ENCODE results near the gene NF2.

DNA sequence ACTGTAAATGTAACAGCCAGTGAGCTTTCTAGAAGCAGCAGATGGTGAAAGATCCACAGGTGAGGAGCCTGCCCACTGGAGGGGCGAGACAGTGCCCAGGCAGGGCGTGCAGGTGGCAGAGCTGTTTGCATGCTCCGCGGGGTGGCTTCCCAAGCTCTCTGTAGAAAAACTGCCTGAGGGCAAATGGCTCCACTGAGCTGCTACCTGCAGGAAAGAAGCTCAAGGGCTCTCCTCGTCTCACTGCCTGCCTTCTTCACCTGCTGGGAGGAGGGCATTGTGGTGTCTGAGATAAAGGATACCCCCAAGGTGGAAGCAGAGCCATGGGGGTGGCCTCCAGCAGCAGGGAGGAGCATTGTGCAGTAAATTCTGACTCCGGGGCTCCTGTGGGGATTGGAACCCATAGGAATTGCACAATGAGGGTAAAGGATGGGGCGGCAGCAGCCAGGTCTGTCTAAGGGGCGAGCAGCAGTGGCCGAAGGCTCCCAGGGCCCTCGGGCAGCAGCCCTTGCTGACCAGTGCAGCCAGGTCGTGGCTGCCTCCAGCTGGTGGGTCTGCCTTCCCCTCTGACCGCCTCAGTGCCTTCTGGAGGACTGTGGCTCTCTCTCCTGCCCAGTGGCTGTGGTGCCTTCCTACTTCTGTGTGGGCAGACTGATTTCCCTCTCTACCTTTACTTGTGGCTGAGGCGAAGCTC is 88.3 kb downstream of the NF2 start:
- TF ChIP-seq, protein P1, sequence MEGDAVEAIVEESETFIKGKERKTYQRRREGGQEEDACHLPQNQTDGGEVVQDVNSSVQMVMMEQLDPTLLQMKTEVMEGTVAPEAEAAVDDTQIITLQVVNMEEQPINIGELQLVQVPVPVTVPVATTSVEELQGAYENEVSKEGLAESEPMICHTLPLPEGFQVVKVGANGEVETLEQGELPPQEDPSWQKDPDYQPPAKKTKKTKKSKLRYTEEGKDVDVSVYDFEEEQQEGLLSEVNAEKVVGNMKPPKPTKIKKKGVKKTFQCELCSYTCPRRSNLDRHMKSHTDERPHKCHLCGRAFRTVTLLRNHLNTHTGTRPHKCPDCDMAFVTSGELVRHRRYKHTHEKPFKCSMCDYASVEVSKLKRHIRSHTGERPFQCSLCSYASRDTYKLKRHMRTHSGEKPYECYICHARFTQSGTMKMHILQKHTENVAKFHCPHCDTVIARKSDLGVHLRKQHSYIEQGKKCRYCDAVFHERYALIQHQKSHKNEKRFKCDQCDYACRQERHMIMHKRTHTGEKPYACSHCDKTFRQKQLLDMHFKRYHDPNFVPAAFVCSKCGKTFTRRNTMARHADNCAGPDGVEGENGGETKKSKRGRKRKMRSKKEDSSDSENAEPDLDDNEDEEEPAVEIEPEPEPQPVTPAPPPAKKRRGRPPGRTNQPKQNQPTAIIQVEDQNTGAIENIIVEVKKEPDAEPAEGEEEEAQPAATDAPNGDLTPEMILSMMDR (conservative IDR thresholded peaks at IDR 0.05; ENCODE audit: low read length): no peak
- no peak for TF ChIP-seq EZH2phosphoT487 (IDR thresholded peaks at IDR 0.05; ENCODE audit: borderline replicate concordance)
